Stimulated activated CD8-positive, alpha-beta memory T cell treated with anti-CD3 and anti-CD28 coated beads, Interleukin-4, amount 100 ng/mL, for 1 hour (primary cell): ENCODE measurements around the gene MYORG.
"Not testable (repeated sequence)": the region's sequence is repeated elsewhere in the genome, so short reads cannot be mapped to it uniquely, and the experiment has no call there.

ENCODE experiments used
- DNase-seq, 2 donors: peaks; one replicate each; pipeline ENCODE4 v3.0.0-alpha.2; 2020; ENCODE audit warnings: low read depth in 2 of 2, low spot score in 1 of 2

Gene MYORG

DNA sequence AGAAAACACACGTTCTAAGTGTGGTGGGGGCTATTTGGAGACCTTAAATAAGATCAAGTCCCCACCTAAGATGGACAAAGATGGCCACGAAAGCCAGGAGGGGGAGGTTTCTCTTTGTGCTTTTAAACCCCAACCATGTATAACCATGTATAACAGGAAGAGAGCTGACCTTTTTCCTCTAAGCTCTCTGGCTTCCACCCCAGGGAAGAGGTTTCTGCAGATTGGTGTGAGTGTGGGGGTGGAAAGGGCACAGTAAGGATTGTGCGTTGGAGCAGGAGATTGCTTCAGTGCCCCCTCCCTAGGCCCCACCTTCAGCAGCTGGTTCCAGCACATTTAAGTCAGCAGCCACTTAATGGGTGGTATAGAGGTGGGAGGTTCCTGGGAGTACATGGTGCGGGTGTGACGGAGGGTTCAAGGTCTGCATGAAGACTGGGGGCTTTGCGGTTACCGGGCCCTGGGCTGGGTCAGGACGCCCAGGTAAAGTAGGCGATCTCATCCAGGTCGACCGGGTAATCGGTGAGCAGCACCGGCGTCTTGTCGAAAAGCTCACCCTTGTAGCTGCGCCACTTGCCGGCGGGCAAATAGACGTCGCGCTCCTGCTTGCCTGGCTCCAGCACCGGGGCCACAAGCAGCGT, 6.2 kb downstream of the MYORG start:
- no peak for DNase-seq

DNA sequence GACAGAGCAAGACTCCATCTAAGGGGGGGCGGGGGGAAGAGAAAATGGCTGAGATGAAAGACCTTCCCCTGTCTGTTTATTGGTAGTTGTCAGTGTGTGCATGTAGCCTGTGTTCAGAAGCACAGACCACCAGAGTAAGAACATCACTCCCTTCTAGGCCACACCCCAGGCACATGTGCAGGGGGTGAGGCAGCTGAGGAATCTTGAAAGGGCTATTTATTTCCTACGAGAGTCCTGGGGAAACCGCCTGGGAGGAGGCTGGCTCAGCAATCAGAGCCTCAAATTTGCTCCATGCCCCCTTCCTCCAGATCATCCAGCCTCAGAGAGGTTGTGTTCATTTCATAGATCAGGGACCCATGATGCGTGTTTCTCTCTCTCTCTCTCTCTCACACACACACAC, 7.1 kb downstream of the MYORG start:
- no peak for DNase-seq

- not testable (repeated sequence) for DNase-seq
Observed at GRCh38 chr9:34368796-34369195, 7.9 kb downstream of the MYORG start.

DNA sequence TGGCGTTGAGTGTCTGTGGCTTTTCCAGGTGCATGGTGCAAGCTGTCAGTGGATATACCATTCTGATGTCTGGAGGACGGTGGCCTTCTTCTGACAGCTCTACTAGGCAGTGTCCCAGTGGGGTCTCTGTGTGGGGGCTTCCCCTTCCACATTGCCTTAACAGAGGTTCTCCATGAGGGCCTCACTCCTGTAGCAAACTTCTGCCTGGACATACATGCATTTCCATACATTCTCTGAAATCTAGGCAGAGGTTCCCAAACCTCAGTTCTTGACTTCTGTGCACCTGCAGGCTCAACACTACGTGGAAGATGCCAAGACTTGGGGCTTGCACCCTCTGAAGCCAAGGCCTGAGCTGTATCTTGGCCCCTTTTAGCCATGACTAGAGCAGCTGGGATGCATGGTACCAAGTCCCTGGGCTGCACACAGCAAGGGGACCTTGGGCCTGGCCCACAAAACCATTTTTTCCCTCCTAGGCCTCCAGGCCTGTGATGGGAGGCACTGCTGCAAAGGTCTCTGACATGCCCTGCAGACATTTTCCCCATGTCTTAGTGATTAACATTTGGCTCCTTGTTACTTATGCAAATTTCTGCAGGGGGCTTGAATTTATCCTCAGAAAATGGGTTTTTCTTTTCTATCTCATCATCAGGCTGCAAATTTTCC, 8.8 kb downstream of the MYORG start:
- not testable (repeated sequence) for DNase-seq

GRCh38 chr9:34366365-34366764, 10.3 kb downstream of the MYORG start:
- DNase-seq: no peak

DNA sequence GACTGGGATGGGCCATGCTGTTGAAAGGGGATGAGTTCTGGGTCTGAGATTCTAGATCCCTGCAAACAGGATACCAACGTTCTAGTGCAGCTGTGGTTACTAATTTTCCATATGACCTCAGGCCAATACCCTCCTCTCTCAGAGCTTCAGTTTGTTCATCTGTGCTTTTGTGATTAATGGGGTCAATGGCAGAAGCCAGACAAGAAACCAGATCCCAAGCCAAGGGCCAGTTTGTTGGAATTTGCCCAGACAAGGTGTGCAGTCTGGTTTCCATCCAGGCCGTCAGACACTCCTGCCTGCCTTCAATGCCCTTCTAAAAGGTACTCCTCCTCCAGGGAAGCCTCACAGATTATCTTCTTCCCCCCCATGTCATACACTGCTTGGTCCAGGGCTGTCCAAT, 11.4 kb downstream of the MYORG start:
- DNase-seq: no peak

DNA sequence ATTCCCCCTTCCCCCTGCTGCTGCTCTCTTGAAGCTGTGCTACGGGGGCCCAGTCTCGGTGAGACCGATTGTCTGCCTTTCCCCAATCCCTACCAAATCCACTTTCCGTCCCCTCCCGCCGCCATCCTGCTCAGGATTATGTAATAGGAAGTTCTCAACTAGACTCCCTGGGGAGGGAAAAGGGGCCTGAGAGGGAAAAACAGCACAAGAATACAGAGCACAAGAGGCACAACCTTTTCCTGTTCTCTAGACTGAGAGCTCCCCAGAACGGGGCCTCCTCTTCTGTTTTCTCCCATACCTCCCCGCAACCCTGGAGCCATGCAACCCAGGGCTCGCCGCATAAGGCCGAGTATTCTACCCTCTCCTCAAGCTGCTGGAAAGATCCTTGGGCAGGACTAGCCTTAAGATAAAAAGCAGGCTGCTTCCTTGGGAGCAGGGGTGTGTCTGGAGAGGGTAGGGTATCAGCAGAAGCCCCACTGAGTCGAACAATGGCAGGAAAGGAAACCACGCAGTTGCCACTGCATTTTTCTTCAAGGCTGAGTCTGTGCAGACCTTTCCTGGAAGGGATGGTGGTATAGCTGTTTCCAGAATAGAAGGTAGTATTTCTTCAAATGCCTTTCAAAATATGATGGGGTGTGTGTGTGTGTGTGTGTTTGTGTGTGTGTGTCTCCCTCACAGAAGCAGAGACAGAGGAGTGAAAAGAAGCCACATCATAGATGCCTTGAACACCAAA, 12.9 kb downstream of the MYORG start:
- DNase-seq: no peak

DNA sequence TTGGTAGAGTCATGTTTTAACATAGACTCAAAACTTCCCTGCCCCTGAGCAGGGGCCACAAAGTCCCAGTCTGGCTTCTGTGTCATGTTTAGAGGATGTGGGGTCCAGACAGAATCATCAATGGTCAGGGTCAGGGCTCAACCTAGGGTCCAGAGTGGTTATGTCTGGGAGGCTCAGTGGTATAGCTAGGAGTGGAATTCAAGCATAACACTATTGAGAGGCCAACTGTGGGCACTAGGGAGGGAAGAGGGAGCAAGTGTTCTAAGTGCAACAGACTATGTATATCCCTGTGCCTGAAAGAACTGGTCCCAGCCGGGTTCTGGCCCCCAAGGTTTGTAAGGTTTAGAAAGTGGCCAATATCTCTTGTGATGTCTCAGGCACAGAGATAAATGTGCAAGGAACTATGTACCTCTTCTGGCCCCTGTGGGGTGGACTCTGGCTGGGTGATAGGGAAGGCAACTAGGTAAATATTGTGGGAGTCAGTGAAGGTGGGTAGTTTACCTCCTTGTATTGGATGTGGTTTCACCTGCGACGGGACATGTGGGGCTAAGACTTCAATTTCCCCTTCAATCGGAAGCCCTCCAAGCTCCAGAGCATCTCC, 14.0 kb downstream of the MYORG start:
- DNase-seq: no peak

GRCh38 chr9:34352957-34353356, 23.7 kb downstream of the MYORG start:
- DNase-seq: not testable (repeated sequence)

DNA sequence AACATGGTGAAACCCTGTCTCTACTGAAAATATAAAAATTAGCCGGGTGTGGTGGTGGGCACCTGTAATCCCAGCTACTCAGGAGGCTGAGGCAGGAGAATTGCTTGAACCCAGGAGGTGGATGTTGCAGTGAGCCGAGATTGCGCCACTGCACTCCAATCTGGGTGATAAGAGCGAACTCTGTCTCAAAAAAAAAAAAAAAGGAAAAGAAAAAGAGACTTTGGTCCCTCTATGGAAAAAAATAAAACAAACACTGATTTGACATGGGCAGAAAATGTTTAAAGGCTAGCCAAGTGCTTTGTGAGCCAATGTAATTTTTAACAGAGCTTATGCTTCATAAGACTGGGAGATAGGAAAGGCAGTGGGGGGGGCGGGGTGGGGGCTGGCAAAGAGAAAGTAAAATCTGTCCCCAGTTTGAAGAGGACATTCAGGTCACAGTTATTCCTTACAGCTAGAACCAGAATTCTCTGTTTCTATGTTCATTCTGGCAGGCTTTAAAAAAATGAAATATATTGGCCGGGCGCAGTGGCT, 24.5 kb downstream of the MYORG start:
- DNase-seq: not testable (repeated sequence)

GRCh38 chr9:34349324-34349723, 27.4 kb downstream of the MYORG start:
- DNase-seq: no peak

DNA sequence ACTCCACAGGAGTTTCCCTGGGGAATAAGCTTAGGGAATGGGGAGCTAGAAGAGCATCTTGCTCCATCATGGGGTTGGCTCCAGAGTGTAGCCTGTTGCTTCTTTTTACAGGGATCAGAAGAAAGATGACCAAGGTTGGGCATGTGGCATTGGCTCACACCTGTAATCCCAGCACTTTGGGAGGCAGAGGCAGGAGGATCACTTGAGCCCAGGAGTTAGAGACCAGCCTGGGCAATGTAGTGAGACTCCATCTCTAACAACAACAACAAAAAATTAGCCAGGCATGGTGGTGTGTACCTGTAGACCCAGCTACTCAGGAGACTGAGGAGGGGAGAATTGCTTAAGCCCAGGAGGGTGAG, 28.9 kb downstream of the MYORG start:
- no peak for DNase-seq

GRCh38 chr9:34346873-34347799, 29.6 kb downstream of the MYORG start:
- no peak for DNase-seq

- no peak for DNase-seq
Observed at GRCh38 chr9:34343605-34344004, 33.1 kb downstream of the MYORG start.

DNA sequence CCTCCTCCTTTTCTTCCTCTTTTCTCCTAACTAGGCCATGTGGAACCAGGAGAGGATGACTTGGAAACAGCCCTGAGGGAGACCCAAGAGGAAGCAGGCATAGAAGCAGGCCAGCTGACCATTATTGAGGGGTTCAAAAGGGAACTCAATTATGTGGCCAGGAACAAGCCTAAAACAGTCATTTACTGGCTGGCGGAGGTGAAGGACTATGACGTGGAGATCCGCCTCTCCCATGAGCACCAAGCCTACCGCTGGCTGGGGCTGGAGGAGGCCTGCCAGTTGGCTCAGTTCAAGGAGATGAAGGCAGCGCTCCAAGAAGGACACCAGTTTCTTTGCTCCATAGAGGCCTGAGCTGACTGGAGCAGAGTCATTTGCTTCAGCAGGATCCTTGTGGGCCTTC, 33.6 kb downstream of the MYORG start:
- no peak for DNase-seq

- DNase-seq: no peak
Observed at GRCh38 chr9:34341659-34342295, 34.9 kb downstream of the MYORG start.

GRCh38 chr9:34338665-34339385, 37.9 kb downstream of the MYORG start:
- DNase-seq: no peak

DNA sequence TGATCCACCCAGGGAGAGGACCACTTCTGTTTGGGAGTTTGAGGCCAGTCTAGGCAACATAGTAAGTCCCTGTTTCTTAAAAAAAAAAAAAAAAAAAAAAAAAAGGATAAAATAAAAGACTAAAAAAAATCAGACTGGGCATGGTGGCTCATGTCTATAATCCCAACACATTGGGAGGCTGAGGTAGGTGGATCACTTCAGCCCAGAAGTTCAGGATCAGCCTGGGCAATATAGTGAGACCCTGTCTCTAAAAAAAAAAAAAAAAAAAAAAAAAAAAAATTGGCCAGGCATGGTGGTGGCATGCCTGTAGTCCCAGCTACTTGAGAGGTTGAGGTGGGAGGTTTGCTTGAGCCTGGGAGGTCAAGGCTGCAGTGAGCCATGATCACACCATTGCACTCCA, 38.6 kb downstream of the MYORG start:
- not testable (repeated sequence) for DNase-seq

DNA sequence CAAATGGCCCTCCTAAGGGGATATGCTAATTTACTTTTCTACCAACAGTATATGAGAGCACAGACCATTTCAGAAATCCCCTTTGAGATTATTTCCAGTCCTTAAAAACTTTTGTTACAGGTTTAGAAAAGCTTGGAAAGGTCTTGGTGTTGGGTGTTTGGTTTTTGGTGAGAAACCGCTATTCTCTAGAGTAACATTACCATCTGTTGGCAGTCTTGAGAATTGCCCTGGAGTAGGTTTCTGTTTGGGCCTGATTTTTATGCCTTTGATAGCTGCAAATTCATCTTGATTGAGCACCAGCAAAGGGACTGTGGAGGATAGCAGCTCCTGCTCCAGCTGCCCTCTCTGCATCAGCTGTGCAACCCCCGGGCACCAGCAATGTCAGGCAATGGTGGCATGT, 39.3 kb downstream of the MYORG start:
- no peak for DNase-seq

- DNase-seq: no peak
Observed at GRCh38 chr9:34335376-34335775, 41.3 kb downstream of the MYORG start.
